Coronary artery (tissue), 2 donors: Measurements from ENCODE around the gene NODAL.

Experiments
- DNase-seq: peaks from one replicate; pipeline ENCODE4 v3.0.0-alpha.2; 2017; ENCODE audit warnings: low spot score
- H3K27ac ChIP-seq, 2 donors: fragments of 200-600 bp; sonication (generic); one replicate each; pipeline ENCODE4 v1.5.1; 2016 to 2019
- H3K4me3 ChIP-seq: fragments of 200-600 bp; sonication (generic); 2 replicates; pipeline ENCODE4 v1.5.1; 2016; ENCODE audit warnings: mild to moderate bottlenecking, moderate library complexity
- CTCF ChIP-seq: fragments of 200-600 bp; sonication (generic); IDR thresholded peaks from one replicate; pipeline ENCODE4 v1.5.1; 2019; ENCODE audit warnings: antibody characterized with exemption

The NODAL gene

GRCh38 chr10:70441895-70442309, 421 bp upstream of the NODAL start:
- H3K4me3 ChIP-seq, result no peak overlapping the region
- no peak for DNase-seq
- H3K27ac ChIP-seq, result no peak overlapping the region
- TF ChIP-seq CTCF, result no peak

GRCh38 chr10:70440296-70441160, 953 bp downstream of the NODAL start:
- Histone ChIP-seq H3K4me3 (peak overlapping the region; percentile 65), H3K27ac (no peak overlapping the region)
- DNase-seq, result no peak
- no peak for TF ChIP-seq CTCF

- Histone ChIP-seq H3K4me3 (no peak overlapping the region), H3K27ac (no peak overlapping the region)
- no peak for TF ChIP-seq CTCF
- DNase-seq, result no peak
Measured at GRCh38 chr10:70437721-70438120, 3.8 kb downstream of the NODAL start.

- no peak for DNase-seq
- Histone ChIP-seq H3K27ac (no peak overlapping the region), H3K4me3 (no peak overlapping the region)
- no peak for TF ChIP-seq CTCF
Measured at GRCh38 chr10:70435241-70436085, 6.0 kb downstream of the NODAL start.

GRCh38 chr10:70433581-70434280, 7.8 kb downstream of the NODAL start:
- DNase-seq, result no peak
- H3K27ac ChIP-seq, result peak overlapping the region; percentile 72 to 77
- TF ChIP-seq CTCF, result no peak
- H3K4me3 ChIP-seq, result no peak overlapping the region

GRCh38 chr10:70432561-70433263, 8.8 kb downstream of the NODAL start:
- DNase-seq, result no peak
- peak overlapping the region; percentile 77 to 93 for H3K27ac ChIP-seq
- no peak for TF ChIP-seq CTCF

More at GRCh38 chr10:70432561-70433263, 8.8 kb downstream of the NODAL start:
- no peak overlapping the region for H3K4me3 ChIP-seq
